Left cardiac atrium (tissue), 4 donors: ENCODE data around the gene RNF112. TPM values are rescaled to one million over a fixed set of nuclear protein-coding genes. Genes with fewer than 3 reads are reported as not detected.
"Not testable (repeated sequence)": the region's sequence is repeated elsewhere in the genome, so short reads cannot be mapped to it uniquely, and the experiment has no call there.

Experiments
- ATAC-seq, 2 donors: fragments of 200-7000 bp; cut with Tn5 transposase; one replicate each; pipeline ENCODE4 v1.9.1; 2020; ENCODE audit warnings: mild to moderate bottlenecking in 2 of 2, moderate library complexity in 2 of 2
- DNase-seq: peaks from one replicate; pipeline ENCODE4 v3.0.0-alpha.2; 2020
- intact Hi-C, 2 donors: fragments of 100-400 bp; cut with DNase I; formaldehyde crosslinking; loops; one replicate each; pipeline versions ENCODE4 v1.14.1 to v1.15.1; 2022 to 2023
- total RNA-seq, 2 donors: library from RNA; stranded (reverse); fragmentation: NEBNext Ultra II Directional; extraction: Animal tissue kit (Norgen Biotek cat#: 25700); gene quantifications; one replicate each; pipeline ENCODE4 v1.2.1, GENCODE V29; 2021
- donor health status: DM: no; HTN: yes; CAD: no.
- donor health status: DM: no; HTN: yes; CAD: no; lungs with severe emphysema.
- donor health status: DM: yes; HTN: yes; CAD: no.
- donor health status: Dilated cardiomyopathy.

RNF112 gene
- total RNA-seq, 2 donors from 2014 or later: 2.5 to 6.8 TPM

DNA sequence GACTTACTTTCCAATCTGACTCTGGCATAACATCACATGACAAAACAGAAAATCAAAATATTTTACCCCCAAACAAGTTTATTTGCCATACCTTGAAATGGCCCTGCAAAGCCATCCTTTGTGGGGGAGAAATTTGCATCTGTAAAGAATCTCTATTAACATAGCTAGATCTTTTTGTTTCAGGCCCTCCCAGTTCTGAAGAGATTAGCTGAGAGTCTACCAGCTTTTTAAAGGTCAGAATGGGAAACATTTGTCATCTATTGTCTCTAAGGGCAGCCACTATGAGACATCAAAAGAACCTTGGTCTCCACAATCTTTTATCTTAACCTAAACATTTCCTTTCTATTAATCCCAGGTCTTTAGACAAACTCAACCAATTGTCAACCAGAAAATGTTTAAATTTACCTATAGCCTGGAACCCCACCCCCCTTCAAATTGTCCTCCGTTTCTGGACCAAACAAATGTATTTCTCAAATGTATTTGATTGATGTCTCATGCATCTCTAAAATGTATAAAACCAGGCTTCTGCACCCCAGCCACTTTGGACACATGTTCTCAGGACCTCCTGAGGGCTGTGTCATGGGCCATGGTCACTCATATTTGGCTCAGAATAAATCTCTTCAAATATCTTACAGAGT, 48.1 kb downstream of the RNF112 start:
- DNase-seq, intact Hi-C loops, ATAC-seq: not testable (repeated sequence)

- DNase-seq: peak; percentile 38
- intact Hi-C loops: no loop called here
- ATAC-seq: peak in 1 of 2 donors; percentile 18
These were observed 49.7 kb downstream of the RNF112 start for GRCh38 chr17:19460700-19461099.

DNA sequence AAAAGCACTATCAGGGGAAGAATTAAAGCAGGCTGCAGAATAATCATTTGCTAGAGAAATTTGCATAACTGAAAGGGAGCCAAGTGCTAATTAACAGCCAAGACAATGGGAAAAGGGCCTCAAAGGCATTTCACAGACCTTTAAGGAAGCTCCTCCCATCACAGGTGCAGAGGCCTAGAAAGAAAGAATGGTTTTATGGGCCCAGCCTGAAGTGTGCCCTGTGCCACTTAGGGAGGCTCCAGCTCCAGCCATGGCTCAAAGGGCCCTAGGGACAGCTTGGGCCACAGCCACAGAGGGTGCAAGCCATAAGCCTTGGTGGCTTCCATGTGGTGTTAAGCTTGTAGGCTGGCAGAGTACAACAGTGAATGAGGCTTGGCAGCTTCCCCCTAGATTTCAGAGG, 50.1 kb downstream of the RNF112 start:
- DNase-seq: no peak
- intact Hi-C loops: no loop called here
- no peak for ATAC-seq

- intact Hi-C loops: no loop called here
- no peak for DNase-seq
- ATAC-seq: no peak
These were observed 50.6 kb downstream of the RNF112 start for GRCh38 chr17:19461681-19462080.

DNA sequence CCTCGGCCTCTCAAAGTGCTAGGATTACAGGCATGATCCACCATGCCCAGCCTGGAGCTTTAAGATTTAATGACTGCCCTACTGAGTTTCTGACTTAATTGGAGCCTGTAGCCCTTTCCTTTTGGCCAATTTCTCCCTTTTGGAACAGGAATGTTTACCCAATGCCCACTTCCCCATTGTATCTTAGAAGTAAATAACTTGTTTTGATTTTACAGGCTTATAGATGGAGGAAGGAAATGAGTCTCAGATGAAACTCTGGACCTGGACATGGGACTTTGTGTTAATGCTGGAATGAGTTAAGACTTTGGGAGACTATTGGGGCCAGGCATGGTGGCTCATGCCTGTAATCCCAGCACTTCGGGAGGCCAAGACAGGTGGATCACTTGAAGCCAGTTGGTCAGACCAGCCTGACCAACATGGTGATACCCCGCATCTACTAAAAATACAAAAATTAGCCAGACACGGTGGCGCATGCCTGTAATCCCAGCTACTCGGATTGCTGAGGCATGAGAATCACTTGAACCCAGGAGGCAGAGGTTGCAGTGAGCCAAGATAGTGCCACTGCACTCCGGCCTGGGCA, 51.5 kb downstream of the RNF112 start:
- ATAC-seq, DNase-seq, intact Hi-C loops: not testable (repeated sequence)

- ATAC-seq: peak in 1 of 2 donors; percentile 12
- intact Hi-C loops: no loop called here
- DNase-seq: no peak
These were observed 53.3 kb downstream of the RNF112 start for GRCh38 chr17:19464031-19465026.

Other genes starting within 250 kb of the RNF112 start
- gene EPN2, start 173.9 kb upstream of the RNF112 start, total RNA-seq: 10 to 100 TPM; 74.1 to 82.2 TPM
- 1 to 10 TPM; 7.3 to 8.4 TPM for gene B9D1, start 48.5 kb upstream of the RNF112 start, total RNA-seq
- gene MAPK7, start 32.7 kb upstream of the RNF112 start, total RNA-seq: 10 to 100 TPM; 13.8 to 15.1 TPM
- 100 to 1,000 TPM in 1 of 2 donors, 10 to 100 TPM in 1; 44.8 to 104 TPM for gene MFAP4, start 24.0 kb upstream of the RNF112 start, total RNA-seq
- 1 to 10 TPM; 1.4 to 1.7 TPM for gene SLC47A1, start 122.6 kb downstream of the RNF112 start, total RNA-seq
- gene ALDH3A2, start 237.5 kb downstream of the RNF112 start, total RNA-seq: 10 to 100 TPM; 38.3 to 58.0 TPM